ENCODE results near the gene ERV3-1. TPM values are rescaled to one million over a fixed set of nuclear protein-coding genes. Genes with fewer than 3 reads are reported as not detected.
"Not testable (repeated sequence)": the region's sequence is repeated elsewhere in the genome, so short reads cannot be mapped to it uniquely, and the experiment has no call there.

Gene ERV3-1
- 48.5 and 53.4 TPM in 2 replicates for polyA plus RNA-seq
- polyA minus RNA-seq, result 80.1 and 99.2 TPM in 2 replicates

GRCh38 chr7:65006094-65006992 is at the start of gene ERV3-1:
ERV3-1 (minus strand) TSS chr7:65006687; CDS start chr7:64993026, 13,661 bp downstream.
- H3K27me3 ChIP-seq (ENCODE audit: insufficient read depth, low read depth, low read length), result no peaks in the 10 kb centered on the region
- H3K36me3 ChIP-seq (ENCODE audit: insufficient read depth, low read length), result no peaks in the 10 kb centered on the region
- H4K20me1 ChIP-seq (ENCODE audit: insufficient read depth), result no peaks in the 10 kb centered on the region
- H2AFZ ChIP-seq (ENCODE audit: low read depth, low read length), result peak within 1 kb of the TSS; percentile 83
- H3K9me3 ChIP-seq (ENCODE audit: low read length), result peaks cover 8% of the 10 kb centered on the region
- peaks cover 48% of the 10 kb centered on the region for H3K79me2 ChIP-seq (replicated peaks; ENCODE audit: insufficient read depth, low read length)
- H3K27ac ChIP-seq (ENCODE audit: low read length), result peak within 1 kb of the TSS; percentile 92
- TF ChIP-seq RAD21 (conservative IDR thresholded peaks at IDR 0.05), result peak; percentile 43
- TF ChIP-seq EP300 (conservative IDR thresholded peaks at IDR 0.05; ENCODE audit: poor library complexity, severe bottlenecking), result peak; percentile 34
- peak; percentile 54 for TF ChIP-seq MXI1 (conservative IDR thresholded peaks at IDR 0.05; ENCODE audit: poor library complexity, severe bottlenecking)
- no peak for TF ChIP-seq CTCF (IDR thresholded peaks at IDR 0.05; ENCODE audit: poor library complexity, severe bottlenecking)
- peak; percentile 96 for TF ChIP-seq TAF1 (IDR thresholded peaks at IDR 0.05; ENCODE audit: low read depth)
- peak; percentile 50 for TF ChIP-seq SMC3 (conservative IDR thresholded peaks at IDR 0.05; ENCODE audit: poor library complexity)
- no peak for TF ChIP-seq EZH2 (IDR thresholded peaks at IDR 0.05; ENCODE audit: borderline replicate concordance, insufficient read depth, low read length, poor library complexity, severe bottlenecking)
- TF ChIP-seq POLR2AphosphoS5 (IDR thresholded peaks at IDR 0.05), result peak; percentile 99
- peak; percentile 96 for TF ChIP-seq REST (IDR thresholded peaks at IDR 0.05; ENCODE audit: borderline replicate concordance)
- no peaks in the 10 kb centered on the region for H3F3A ChIP-seq (ENCODE audit: insufficient read depth, low read length, poor library complexity, severe bottlenecking)
- H3K9ac ChIP-seq (ENCODE audit: low read length), result peak within 1 kb of the TSS; percentile 91
- no peaks in the 10 kb centered on the region for H3K9me2 ChIP-seq (ENCODE audit: insufficient read depth, low read length)
- H3K4me2 ChIP-seq (ENCODE audit: low read length), result peak within 1 kb of the TSS; percentile 26
- H3K4me3 ChIP-seq (ENCODE audit: low read length), result peak within 1 kb of the TSS; percentile 84

- H3F3A ChIP-seq (ENCODE audit: insufficient read depth, low read length, poor library complexity, severe bottlenecking), result not testable (repeated sequence)
Observed at GRCh38 chr7:65055786-65056185, 49.3 kb upstream of the ERV3-1 start.

GRCh38 chr7:65054466-65054994 is 48.0 kb upstream of the ERV3-1 start:
- H3K4me3 ChIP-seq (ENCODE audit: low read length); H3K4me2 ChIP-seq (ENCODE audit: low read length); H3K9ac ChIP-seq (ENCODE audit: low read length); H3K36me3 ChIP-seq (ENCODE audit: insufficient read depth, low read length); H3K27me3 ChIP-seq (ENCODE audit: insufficient read depth, low read depth, low read length); H2AFZ ChIP-seq (ENCODE audit: low read depth, low read length); H4K20me1 ChIP-seq (ENCODE audit: insufficient read depth); H3F3A ChIP-seq (ENCODE audit: insufficient read depth, low read length, poor library complexity, severe bottlenecking); H3K79me2 ChIP-seq (replicated peaks; ENCODE audit: insufficient read depth, low read length); H3K27ac ChIP-seq (ENCODE audit: low read length); H3K9me3 ChIP-seq (ENCODE audit: low read length); H3K9me2 ChIP-seq (ENCODE audit: insufficient read depth, low read length): not testable (repeated sequence)

More at GRCh38 chr7:65055786-65056185, 49.3 kb upstream of the ERV3-1 start:
- H3K4me2 ChIP-seq (ENCODE audit: low read length); H2AFZ ChIP-seq (ENCODE audit: low read depth, low read length); H3K9me2 ChIP-seq (ENCODE audit: insufficient read depth, low read length); H3K79me2 ChIP-seq (replicated peaks; ENCODE audit: insufficient read depth, low read length); H3K27ac ChIP-seq (ENCODE audit: low read length); H3K9ac ChIP-seq (ENCODE audit: low read length); H3K9me3 ChIP-seq (ENCODE audit: low read length); H3K27me3 ChIP-seq (ENCODE audit: insufficient read depth, low read depth, low read length); H3K4me3 ChIP-seq (ENCODE audit: low read length); H3K36me3 ChIP-seq (ENCODE audit: insufficient read depth, low read length); H4K20me1 ChIP-seq (ENCODE audit: insufficient read depth): not testable (repeated sequence)

- H3F3A ChIP-seq (ENCODE audit: insufficient read depth, low read length, poor library complexity, severe bottlenecking); H3K27ac ChIP-seq (ENCODE audit: low read length); H3K36me3 ChIP-seq (ENCODE audit: insufficient read depth, low read length): not testable (repeated sequence)
Observed at GRCh38 chr7:65051654-65052053, 45.2 kb upstream of the ERV3-1 start.

More at GRCh38 chr7:65051654-65052053, 45.2 kb upstream of the ERV3-1 start:
- not testable (repeated sequence) for H3K9ac ChIP-seq (ENCODE audit: low read length); H3K4me2 ChIP-seq (ENCODE audit: low read length); H3K9me3 ChIP-seq (ENCODE audit: low read length); H3K79me2 ChIP-seq (replicated peaks; ENCODE audit: insufficient read depth, low read length); H3K9me2 ChIP-seq (ENCODE audit: insufficient read depth, low read length); H3K27me3 ChIP-seq (ENCODE audit: insufficient read depth, low read depth, low read length); H4K20me1 ChIP-seq (ENCODE audit: insufficient read depth); H2AFZ ChIP-seq (ENCODE audit: low read depth, low read length); H3K4me3 ChIP-seq (ENCODE audit: low read length)
